Measurements from ENCODE around the gene CLSTN2.

Gene CLSTN2

DNA sequence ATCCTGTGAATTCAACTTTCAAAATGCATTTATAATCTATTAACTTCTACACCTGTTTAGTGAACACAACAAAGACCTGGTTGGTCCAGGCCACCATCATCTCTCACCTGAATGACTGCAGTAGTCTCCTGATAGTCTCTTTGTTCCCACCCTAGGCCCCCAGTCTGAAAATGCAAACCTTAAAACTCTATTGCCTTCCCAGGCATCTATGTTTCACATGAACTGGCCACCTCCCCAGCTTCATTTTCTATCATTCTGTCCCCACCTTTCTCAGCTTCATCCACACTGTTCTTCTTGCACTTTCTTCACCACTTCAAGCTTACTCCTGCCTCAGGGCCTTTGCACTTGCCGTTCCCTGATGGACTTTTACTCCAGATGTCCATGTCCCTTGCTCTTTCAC, 45.0 kb downstream of the CLSTN2 start:
- TF ChIP-seq, protein P1, sequence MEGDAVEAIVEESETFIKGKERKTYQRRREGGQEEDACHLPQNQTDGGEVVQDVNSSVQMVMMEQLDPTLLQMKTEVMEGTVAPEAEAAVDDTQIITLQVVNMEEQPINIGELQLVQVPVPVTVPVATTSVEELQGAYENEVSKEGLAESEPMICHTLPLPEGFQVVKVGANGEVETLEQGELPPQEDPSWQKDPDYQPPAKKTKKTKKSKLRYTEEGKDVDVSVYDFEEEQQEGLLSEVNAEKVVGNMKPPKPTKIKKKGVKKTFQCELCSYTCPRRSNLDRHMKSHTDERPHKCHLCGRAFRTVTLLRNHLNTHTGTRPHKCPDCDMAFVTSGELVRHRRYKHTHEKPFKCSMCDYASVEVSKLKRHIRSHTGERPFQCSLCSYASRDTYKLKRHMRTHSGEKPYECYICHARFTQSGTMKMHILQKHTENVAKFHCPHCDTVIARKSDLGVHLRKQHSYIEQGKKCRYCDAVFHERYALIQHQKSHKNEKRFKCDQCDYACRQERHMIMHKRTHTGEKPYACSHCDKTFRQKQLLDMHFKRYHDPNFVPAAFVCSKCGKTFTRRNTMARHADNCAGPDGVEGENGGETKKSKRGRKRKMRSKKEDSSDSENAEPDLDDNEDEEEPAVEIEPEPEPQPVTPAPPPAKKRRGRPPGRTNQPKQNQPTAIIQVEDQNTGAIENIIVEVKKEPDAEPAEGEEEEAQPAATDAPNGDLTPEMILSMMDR (IDR thresholded peaks at IDR 0.05; ENCODE audit: low read depth, low read length): no peak

DNA sequence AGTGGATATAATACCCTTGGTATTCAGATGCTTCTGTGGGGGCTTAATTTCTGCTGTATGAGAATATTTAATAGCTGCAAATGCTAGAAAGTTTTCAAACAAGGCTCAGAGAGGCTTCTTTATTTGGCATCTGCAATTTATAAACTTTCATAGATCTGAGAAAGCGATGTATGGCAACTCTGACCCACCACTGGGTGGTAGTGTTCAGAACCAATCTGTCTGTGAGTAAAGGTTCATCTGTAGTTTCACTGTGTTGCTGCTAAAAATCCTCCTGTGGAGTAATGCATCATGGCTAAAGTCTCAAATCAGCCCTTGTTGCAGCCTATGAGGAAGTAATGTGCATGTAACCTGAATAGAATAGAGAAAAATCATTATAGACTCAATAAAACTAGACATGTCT, 47.4 kb downstream of the CLSTN2 start:
- TF ChIP-seq, protein P1 (IDR thresholded peaks at IDR 0.05; ENCODE audit: low read depth, low read length): no peak; the same call in 1 of the 2 replicates
- no peak for DNase-seq (ENCODE audit: extremely low read depth, low read depth)

More for the DNA sequence above, 45.0 kb downstream of the CLSTN2 start:
- no peak for DNase-seq (ENCODE audit: extremely low read depth, low read depth)

DNA sequence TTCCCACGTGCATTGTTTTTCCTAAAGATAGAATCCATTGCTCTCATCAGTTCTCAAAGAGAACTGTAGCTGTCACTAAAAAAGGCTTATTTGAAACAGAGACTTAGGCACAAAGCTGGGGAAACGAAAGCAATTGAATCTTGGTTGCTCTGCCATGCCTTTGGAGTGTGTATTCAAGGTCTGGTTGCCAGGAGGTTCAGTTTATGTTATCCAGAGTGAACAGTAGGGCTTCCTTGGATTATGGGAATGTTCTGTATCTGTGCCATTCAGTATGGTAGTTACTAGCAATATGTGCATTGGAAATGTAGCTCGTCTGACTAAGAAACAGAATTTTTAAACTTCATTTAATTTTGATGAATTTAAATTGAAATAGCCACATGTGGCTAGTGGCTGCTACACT, 50.6 kb downstream of the CLSTN2 start:
- TF ChIP-seq, protein P1 (IDR thresholded peaks at IDR 0.05; ENCODE audit: low read depth, low read length): no peak
- no peak for DNase-seq (ENCODE audit: extremely low read depth, low read depth)

DNA sequence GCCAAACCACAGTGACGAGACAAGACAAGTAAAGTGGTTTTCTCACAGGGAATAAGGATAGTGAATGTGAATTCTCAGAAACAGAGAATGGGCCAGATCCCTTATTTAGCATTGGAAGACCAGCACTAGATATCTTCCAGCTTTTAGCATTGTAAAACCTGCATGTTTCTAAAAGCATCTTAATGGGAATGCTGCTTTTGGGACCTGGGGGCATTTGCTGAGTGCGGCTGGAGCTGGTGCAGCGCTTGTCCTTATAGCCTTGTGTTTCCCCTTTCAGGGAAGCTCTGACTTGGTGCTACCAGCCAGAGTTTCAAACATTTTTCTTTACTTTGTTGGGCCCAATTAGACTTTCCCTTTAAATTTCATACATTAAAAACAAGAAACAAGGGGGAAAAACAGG, 52.9 kb downstream of the CLSTN2 start:
- no peak for DNase-seq (ENCODE audit: extremely low read depth, low read depth)
- TF ChIP-seq, protein P1 (IDR thresholded peaks at IDR 0.05; ENCODE audit: low read depth, low read length): no peak

DNA sequence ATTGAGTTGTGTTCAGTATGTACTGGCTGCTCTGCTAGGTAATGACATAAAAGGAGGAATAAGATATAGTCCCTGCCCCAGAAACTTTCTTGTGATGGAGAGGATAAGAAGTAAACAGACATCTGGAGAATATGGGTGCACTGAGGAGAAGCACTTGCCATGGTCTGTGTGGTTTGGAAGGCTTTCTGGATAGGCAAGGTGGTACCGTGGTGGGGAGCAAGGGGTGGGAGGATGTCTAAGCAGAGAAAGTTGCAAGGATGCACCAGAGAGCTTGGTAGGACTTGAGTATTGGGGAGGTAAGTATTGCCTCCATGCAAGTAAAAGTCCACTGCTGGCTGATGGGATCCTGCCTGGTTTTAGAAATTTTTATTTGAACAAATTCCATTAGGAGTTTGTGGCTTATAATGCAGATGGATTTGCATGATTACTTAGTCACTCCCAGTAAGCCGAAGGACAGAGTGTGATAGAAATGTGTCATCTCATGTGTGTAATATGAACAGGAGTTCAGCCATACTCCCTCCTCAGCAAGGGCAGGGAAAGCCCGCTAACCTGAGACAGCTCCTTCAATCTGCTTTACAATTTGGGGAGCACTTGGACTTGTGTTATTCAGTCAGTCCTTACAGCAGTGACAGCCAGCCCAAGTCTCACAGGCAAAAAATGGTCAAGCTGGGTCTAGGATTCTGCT, 53.6 kb downstream of the CLSTN2 start:
- no peak for DNase-seq (ENCODE audit: extremely low read depth, low read depth)
- TF ChIP-seq, protein P1 (IDR thresholded peaks at IDR 0.05; ENCODE audit: low read depth, low read length): no peak

DNA sequence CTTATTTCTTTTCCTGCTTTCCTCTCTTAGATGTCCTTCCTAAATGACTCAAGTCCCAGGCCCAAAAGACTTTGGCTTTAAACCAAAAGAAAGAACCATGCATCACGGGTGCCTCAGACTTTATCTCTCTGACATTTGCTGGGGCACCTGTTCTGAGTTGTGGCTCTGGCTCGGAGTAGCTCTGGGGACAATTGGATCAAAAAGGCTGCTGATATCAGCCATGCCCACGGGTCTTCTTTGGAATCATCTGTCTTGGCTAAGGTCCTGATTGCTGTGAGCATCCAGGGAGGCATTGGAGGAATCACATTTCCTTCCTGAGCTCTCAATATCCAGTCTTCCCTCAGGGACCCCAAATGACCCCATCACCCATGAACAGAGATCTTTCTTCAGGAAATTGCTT, 59.9 kb downstream of the CLSTN2 start:
- TF ChIP-seq, protein P1 (IDR thresholded peaks at IDR 0.05; ENCODE audit: low read depth, low read length): no peak
- DNase-seq (ENCODE audit: extremely low read depth, low read depth): no peak

DNA sequence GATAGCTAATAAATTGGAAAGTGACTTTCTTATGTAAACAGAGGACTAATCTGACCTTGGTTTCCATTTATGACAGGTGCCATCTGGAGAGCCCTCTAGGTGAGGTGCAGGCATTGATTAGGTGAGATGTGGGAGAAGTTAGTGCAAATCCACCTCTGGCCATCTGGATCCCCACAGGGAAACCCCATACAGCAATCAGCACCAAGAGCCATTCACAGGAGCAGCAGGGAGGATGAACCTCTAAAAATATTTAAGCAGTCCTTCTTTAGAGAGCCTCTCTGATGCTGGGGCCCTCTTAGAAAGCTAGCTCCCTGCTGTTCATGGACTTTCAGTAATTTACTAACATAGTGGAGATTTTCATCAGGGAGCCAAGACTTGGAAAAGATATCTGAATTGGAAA, 69.3 kb downstream of the CLSTN2 start:
- DNase-seq (ENCODE audit: extremely low read depth, low read depth): no peak
- TF ChIP-seq, protein P1 (IDR thresholded peaks at IDR 0.05; ENCODE audit: low read depth, low read length): no peak
